GM21717 (cell line): ENCODE data around the gene IGF2.

Experiments used
- ATAC-seq: cut with Tn5 transposase; IDR thresholded peaks from one replicate; pipeline ENCODE4 v1.9.1; 2021; ENCODE audit warnings: mild to moderate bottlenecking, moderate library complexity; ENCODE audit not compliant: unreplicated experiment

The IGF2 gene

DNA sequence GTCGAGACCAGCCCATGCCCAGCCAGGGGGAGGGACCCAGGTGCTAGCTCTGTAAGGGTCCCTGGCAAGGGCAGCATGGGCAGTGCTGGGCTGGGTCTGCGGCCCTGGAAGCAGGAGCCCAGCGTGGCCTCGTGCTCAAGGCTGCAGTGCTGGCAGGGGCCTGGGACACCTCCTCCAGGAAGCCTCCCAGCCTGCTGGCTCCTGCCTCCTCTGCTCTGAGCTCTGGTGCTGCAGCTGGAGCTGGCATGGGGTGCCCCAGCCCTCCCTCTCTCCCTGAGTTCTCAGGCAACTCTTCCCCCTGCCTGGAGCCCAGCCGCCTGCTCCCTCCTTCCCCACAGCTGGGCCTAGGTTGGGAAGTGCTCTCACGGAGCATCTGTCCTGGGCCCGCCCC, 15.0 kb upstream of the IGF2 start:
- ATAC-seq = no peak

DNA sequence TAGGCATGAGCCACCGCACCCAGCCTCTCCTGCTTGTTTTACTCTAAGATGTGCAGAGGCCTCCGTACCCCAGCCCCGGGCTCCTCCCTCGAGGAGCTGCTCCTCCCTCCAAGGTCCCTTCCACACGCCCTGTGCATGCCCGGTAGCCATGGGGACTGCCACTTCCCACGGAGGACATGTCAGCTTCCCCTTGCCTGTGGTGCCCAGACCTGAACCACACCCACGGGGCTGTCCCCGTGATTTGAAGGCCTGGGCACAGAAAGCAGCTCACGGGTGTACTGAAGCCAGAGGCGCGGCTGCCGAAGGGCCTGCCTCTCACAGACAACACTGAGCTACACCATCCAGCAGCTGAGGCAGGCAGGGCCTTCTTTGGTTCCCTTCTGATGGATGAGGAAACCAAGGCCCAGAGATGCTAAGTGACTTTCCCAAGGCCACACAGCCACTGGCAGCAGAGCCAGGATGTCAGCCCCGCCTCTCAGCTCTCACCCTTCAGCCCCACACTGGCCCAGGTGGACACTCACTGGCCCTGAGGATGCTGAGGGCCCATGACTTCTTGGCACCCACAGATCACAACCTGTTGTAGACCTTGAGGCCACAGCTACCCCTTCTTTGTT, 14.5 kb upstream of the IGF2 start:
- no peak for ATAC-seq

- ATAC-seq = no peak
These were observed 12.5 kb upstream of the IGF2 start for GRCh38 chr11:2151500-2152257.

DNA sequence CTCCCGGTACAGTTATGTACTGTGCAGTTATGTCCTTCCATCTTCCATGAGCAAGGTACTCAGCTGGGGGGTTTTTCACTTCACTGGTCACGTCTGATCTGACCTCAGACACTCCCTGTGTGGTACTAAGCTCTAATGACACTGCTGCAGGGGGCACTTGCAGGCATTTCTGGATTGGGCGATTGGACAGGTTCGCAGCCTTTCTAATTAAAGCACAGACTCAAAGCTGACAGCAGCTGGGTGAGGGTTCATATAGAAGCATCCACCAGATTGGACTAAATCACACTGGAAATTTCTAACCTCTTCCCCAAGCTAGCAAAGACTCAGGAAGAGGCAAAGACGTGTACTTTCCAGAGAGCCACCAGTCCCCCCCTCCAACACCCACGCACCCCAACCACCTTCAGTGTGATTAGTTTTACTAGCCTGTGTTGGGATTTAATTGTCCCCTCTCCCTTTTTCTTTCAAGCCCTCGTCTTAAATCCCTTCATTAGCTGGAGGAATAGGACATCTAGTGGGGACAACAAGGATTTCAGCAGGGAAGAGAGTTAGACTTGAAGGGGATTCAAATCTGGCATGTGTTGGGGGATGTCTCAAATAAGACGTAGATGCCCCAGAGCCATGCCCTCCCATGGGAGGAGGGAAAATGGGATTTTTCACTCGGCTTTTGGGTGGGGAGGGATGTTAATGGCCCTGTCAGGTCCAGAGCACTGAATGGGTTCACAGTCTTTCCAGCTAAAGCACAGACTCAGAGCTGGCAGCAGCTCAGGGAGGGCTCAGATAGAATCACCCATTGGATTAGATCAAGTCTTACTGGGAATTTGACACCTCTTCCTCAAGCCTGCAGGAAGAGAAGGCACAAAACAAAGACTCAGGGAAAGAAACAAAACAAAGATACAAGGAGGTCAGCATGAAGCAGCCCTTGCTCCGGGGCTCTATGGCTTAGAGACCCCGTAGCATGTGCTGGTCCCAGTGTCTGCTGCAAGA, 11.0 kb upstream of the IGF2 start:
- ATAC-seq = no peak

GRCh38 chr11:2149460-2149859, 10.3 kb upstream of the IGF2 start:
- no peak for ATAC-seq

DNA sequence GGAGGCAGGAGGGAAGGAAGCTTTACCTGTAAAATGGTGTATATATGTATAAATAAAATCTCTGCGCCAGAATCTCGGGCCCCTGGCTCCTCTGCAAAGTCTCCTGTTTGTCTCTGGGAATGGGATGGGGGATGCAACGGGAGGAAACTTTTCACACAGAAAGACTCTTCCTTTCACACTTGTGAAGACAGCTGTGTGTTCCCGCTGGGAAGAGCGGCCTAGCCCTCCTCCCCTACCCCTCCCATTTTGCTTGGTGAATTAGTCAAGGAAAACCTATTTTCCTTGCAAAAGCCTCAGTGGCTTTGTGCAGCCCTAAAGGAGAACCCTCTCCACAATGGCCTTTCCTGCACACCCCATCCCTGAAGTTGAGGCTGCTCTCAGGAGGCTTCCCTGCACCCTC, 9.4 kb upstream of the IGF2 start:
- ATAC-seq = no peak

- no peak for ATAC-seq
These were observed 8.2 kb upstream of the IGF2 start for GRCh38 chr11:2147391-2147790.

GRCh38 chr11:2146051-2146450, 6.9 kb upstream of the IGF2 start:
- no peak for ATAC-seq

GRCh38 chr11:2144544-2145248, 5.5 kb upstream of the IGF2 start:
- no peak for ATAC-seq

DNA sequence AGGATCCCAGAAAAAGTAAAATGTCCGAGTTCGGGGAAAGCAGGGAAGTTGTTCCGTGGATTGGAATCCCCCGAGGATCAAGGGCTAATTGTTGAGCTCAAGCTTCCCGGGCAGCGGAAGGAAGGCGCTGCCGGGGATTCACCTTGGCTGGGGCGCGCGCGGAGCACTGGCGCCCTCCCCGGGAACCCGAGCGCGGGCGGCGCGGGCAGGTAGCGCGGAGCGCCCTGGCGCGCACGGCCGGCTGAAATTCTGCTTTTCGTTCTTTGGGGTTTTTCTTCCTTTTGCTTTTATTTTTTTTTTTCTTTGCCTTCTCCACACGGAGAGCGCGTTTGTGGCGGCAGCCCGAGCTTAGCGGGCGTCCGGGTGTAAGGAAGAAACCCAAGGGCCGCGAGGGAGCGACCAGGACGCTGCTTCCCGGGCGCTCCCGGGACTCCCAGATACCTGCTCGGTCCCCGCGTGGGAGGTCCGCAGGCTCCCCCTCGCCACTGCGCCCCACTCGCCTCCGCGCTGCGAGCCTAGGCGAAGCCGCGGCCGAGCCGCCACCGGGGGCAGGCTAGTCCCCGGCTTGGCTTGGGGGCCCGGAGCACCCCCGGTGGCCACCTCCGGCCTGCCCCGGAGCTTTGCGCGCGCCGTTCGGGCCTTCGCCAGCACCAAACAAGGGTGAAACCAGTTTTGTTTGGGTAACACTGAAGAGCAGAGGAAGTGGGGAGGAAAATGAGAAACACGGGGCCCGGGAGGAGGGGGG, 4.8 kb upstream of the IGF2 start:
- ATAC-seq = no peak

DNA sequence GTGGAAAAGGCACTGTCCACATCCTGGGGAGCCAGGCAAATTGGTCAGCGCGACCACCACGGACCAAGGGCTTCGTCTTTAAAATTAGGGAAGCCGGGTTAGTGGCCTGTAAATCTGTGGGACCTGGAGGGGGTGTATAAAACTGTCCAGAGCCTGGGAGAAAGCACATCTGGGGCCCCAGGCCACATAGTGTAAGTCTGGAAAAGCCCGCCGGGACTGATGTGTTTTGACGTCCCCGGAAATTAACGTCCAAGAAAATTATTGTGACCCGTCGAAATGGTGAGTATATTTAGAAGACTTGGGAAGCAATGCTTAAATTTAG, 4.2 kb upstream of the IGF2 start:
- ATAC-seq = no peak

GRCh38 chr11:2142762-2143202, 3.6 kb upstream of the IGF2 start:
- ATAC-seq = no peak

GRCh38 chr11:2142300-2142759, 3.1 kb upstream of the IGF2 start:
- no peak for ATAC-seq

GRCh38 chr11:2140411-2141400, 1.5 kb upstream of the IGF2 start:
- ATAC-seq = no peak

DNA sequence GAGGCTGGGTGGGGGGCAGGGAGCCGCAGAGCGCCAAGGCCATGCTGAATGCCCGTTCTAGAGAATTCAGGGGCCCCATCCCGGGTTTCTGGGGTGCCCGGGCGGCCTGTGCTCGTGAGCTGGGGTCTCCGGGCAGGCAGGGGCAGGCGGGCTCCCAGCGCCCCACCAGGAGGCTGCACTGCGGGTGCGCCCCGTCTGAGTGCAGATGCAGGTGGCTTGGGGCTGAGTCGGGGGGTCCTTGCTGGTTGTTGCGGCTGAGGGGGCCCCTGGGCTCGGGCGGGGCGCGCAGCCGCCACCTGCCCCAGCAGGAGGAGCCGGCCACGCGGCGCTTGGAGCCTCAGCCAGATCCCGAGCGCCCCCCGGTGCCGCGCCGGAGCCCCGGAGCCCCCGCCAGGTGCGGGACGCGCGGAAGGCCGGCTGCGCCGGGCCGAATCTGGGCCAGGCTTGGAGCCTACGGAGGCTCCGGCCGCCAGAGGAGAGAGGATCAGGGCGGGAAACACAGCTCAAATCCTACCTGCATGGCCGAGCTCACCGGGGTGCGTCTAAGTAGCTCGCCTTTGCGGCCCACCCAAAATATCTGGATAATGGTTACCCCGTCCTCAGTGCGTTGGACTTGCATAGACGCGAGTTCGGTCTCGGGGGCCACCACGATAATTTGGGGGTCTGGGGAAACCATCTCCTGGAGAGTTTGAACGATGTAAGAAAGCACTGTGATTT, 590 bp upstream of the IGF2 start:
- ATAC-seq = no peak

DNA sequence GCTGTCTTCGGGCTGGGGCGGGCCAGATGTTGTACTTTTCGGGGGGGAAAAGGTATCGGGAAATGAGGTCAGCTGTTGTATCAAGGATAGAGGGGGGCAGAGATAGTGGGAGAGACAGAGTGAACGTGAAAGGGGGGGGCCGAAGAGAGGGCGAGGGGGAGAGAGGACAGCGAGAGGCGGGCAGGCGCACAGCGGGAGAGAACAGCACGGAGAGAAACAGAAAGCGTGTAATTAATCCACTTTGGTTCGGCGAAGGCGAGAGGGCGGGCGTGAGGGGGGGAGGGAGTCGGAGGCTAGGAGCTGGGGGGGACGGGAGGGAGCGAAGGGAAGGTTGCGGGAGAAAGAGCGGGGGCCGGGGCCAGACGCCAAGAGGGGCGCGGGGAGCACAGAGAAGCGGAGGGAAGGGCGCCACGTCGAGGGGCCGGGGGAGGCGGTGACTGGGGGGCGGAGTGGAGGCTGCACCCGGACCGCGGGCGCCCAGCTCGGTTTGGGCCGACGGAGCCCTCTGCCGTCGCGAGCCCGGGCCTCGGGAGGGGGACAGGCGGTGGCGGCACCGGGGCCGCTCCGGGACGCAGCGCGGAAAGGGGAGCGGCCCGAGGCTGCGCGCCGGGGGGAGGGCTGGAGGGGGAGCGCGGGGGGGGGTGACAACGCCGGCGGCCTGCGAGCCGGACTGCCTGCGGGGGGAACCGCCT, 612 bp downstream of the IGF2 start:
- no peak for ATAC-seq

DNA sequence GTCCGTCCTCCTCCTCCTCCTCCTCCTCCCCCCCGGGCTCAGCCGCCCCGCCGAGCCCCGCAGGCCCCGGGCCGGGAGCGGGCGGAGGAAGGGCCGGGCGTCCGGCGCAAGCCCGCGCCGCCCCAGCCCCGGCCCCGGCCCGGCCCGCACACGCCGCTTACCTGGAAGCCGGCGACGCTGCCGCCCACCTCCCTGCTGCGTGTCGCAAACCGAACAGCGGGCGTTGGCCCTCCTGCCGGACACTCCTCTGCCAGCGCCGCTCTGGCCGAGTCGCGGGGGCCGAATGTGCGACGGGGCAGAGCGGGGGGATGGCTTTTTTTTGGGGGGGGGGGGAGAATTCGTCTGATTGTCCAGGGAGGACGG, 1.1 kb downstream of the IGF2 start:
- ATAC-seq = no peak
